Spleen (tissue), 11 donors: ENCODE data around the gene PPP1R27. TPM values are rescaled to one million over a fixed set of nuclear protein-coding genes. Genes with fewer than 3 reads are reported as not detected.

ENCODE experiments used
- DNase-seq: peaks from one replicate; pipeline ENCODE4 v3.0.0-alpha.2; 2020
- H3K27ac ChIP-seq, 8 donors: fragments of 200-600 bp; sonication (generic) in 7 of 8; 1 replicate in 4 of 8; 2 replicates in 4 of 8; pipeline versions ENCODE4 v1.5.0 to v1.8.0; 2016 to 2021; ENCODE audit warnings: inconsistent platforms in 4 of 8, mild to moderate bottlenecking in 4 of 8, moderate library complexity in 1 of 8
- H3K27me3 ChIP-seq, 7 donors: fragments of 200-600 bp; sonication (generic) in 6 of 7; replicated peaks in 1 of 7; 1 replicate in 4 of 7; 2 replicates in 3 of 7; pipeline versions ENCODE4 v1.5.0 to v1.8.0; 2016 to 2021; ENCODE audit warnings: inconsistent platforms in 3 of 7, mild to moderate bottlenecking in 1 of 7
- H3K36me3 ChIP-seq, 6 donors: fragments of 200-600 bp; sonication (generic) in 5 of 6; 1 replicate in 4 of 6; 2 replicates in 2 of 6; pipeline versions ENCODE4 v1.5.0 to v1.8.0; 2016 to 2021; ENCODE audit warnings: inconsistent platforms in 2 of 6
- H3K4me1 ChIP-seq, 6 donors: fragments of 200-600 bp; sonication (generic) in 5 of 6; 1 replicate in 3 of 6; 2 replicates in 3 of 6; pipeline versions ENCODE4 v1.5.0 to v1.8.0; 2016 to 2021; ENCODE audit warnings: inconsistent platforms in 3 of 6
- H3K4me3 ChIP-seq, 8 donors: fragments of 200-600 bp; sonication (generic) in 7 of 8; 1 replicate in 4 of 8; 2 replicates in 4 of 8; pipeline versions ENCODE4 v1.5.0 to v1.8.0; 2016 to 2021; ENCODE audit warnings: inconsistent platforms in 4 of 8, mild to moderate bottlenecking in 4 of 8, moderate library complexity in 2 of 8
- H3K9me3 ChIP-seq, 8 donors: fragments of 200-600 bp; sonication (generic) in 7 of 8; 1 replicate in 4 of 8; 2 replicates in 4 of 8; pipeline versions ENCODE4 v1.5.0 to v1.8.0; 2016 to 2021; ENCODE audit warnings: inconsistent platforms in 4 of 8
- POLR2A ChIP-seq, 3 donors: fragments of 450-650 bp; IDR thresholded peaks; one replicate each; pipeline ENCODE4 v1.5.1; 2017; ENCODE audit warnings: antibody characterized with exemption in 3 of 3, mild to moderate bottlenecking in 1 of 3
- POLR2AphosphoS5 ChIP-seq, 3 donors: sonication (generic); formaldehyde crosslinking; IDR thresholded peaks; one replicate each; pipeline ENCODE4 v1.5.1; 2017; ENCODE audit warnings: antibody characterized with exemption in 3 of 3
- WGBS, 5 donors: extraction: QIAGEN DNeasy Blood & Tissue Kit in 3 of 5; methylation state at CpG; one replicate each; pipeline versions ENCODE4 v1.1.5 to v1.1.7; 2013 to 2018; 5-methylcytosine and 5-hydroxymethylcytosine counted together
- intact Hi-C: fragments of 100-400 bp; cut with DNase I; formaldehyde crosslinking; loops from one replicate; pipeline ENCODE4 v1.15.0; 2023; ENCODE audit warnings: low total_unique reads
- polyA plus RNA-seq, 3 donors: library from polyadenylated mRNA; stranded (reverse); fragments of 200-250 nt; gene quantifications; one replicate each; pipeline ENCODE4 v1.2.1, GENCODE V29; 2013
- total RNA-seq, 7 donors: library from RNA; depleted of rRNA in 3 of 7; stranded (reverse); fragments of >200 nt in 3 of 7; fragmentation: NEBNext Ultra II Directional in 4 of 7; extraction: Animal tissue kit (Norgen Biotek cat#: 25700) in 4 of 7; gene quantifications; one replicate each; pipeline versions ENCODE4 v1.1.0 to v1.2.1, GENCODE V29; 2016 to 2021
- TF ChIP-seq, protein P1 (sequence below), 11 experiments: fragments of 200-600 bp in 7 of 11; fragments of 450-650 bp in 4 of 11; sonication (generic) in 4 of 11; IDR thresholded peaks in 8 of 11; conservative IDR thresholded peaks in 3 of 11; 1 replicate in 7 of 11; 2 replicates in 4 of 11; pipeline versions ENCODE4 v1.4.0 to v1.8.0; 2016 to 2021; ENCODE audit warnings: antibody characterized with exemption in 11 of 11, inconsistent platforms in 4 of 11, mild to moderate bottlenecking in 1 of 11
- donor health status: healthy with polysubstance abuse.
- donor health status: DM: no; HTN: no; CAD: no; lungs with moderate emphysema.
- donor health status: DM: no; HTN: no; CAD: no.
- donor health status: Bipolar disorder and iron deficiency.
- donor health status: healthy.
- donor health status: DM: no; HTN: no; CAD: no.
- donor health status: DM: yes; HTN: yes; CAD: no.

The PPP1R27 gene
- total and polyA plus RNA-seq, 10 donors = 0.09 to 0.39 TPM; not detected in 8

DNA sequence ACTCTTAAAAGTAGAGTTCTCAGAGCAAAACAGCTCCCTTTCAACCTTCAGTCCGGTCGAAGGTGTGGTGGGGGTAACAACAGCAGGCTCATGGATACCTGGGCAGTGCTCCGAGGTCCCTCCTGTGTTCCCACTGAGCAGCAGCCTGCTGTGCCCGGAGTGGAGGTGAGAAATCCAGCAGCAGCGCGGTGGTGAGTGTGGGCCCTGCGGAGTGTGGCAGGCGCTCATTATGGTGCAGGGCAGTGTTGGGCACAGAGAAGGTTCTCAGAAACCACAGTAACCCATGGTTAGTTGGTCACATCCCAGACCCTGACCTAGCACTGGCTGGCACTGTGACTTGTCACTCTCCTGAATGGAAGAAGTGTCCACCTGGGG lies 30.5 kb upstream of the PPP1R27 start:
- Histone ChIP-seq H3K4me1 (peaks cover 42 to 93% (median 76%) of the 10 kb centered on the region in 6 donors), H3K4me3 (no peak overlapping the region), H3K27ac (no peak overlapping the region), H3K36me3 (peaks cover 0 to 63% (median 24%) of the 10 kb centered on the region in 6 donors), H3K27me3 (no peaks in the 10 kb centered on the region), H3K9me3 (no peaks in the 10 kb centered on the region)
- intact Hi-C loops = no loop called here
- 94 to 97% (median 96%) methylated on average over 7 to 8 of the region's 8 CpGs for WGBS, 5 donors
- DNase-seq = no peak
- TF ChIP-seq POLR2A (IDR thresholded peaks at IDR 0.05) (no peak), POLR2AphosphoS5 (IDR thresholded peaks at IDR 0.05) (no peak)
- TF ChIP-seq, protein P1, sequence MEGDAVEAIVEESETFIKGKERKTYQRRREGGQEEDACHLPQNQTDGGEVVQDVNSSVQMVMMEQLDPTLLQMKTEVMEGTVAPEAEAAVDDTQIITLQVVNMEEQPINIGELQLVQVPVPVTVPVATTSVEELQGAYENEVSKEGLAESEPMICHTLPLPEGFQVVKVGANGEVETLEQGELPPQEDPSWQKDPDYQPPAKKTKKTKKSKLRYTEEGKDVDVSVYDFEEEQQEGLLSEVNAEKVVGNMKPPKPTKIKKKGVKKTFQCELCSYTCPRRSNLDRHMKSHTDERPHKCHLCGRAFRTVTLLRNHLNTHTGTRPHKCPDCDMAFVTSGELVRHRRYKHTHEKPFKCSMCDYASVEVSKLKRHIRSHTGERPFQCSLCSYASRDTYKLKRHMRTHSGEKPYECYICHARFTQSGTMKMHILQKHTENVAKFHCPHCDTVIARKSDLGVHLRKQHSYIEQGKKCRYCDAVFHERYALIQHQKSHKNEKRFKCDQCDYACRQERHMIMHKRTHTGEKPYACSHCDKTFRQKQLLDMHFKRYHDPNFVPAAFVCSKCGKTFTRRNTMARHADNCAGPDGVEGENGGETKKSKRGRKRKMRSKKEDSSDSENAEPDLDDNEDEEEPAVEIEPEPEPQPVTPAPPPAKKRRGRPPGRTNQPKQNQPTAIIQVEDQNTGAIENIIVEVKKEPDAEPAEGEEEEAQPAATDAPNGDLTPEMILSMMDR (IDR thresholded peaks at IDR 0.05 in 8 of 11, conservative IDR thresholded peaks at IDR 0.05 in 3 of 11) = no peak

DNA sequence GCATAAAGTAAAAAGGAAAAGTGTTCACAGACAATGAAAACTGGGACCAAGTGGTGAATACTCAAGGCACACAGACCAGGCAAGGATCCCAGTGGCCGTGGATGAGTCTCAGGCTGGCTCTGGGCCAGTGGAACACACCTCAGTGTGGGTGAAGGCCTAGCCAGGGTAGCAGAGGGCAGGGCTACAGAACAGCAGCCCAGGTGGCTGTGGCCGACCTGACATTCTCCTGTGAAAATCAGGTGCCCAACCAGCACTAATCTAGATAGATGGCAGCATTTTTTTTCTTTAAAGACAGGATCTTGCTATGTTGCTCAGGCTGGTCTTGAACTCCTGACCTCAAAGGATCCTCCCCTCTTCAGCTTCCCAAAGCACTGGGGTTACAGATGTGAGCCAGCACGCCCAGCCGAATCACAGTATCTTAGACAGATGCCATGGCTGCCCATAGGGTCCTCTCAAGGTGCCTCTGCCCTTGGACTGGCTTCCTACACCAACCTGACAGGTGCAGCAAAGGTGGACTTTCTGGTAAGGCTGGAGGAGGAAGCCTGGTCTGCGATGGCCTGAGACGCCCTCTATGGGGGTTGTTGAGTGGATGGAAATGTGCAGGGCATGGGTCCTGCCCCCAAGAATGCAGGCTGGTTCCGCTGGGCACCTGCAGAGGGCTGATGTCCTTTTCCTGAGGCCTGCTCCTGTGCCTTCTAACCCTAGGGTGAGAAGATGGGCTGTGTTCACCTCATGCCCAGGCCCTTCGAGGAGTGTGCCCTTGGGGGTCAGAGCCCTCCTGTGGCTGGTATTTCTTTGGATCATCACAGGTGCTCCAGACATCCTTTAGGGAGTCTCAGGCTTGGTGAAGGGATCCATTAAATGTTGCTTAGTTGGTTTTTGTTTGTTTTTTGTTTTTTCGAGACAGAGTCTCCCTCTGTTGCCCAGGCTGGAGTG lies 29.3 kb upstream of the PPP1R27 start:
- Histone ChIP-seq H3K4me3 (no peak overlapping the region), H3K27me3 (no peaks in the 10 kb centered on the region), H3K4me1 (peaks cover 38 to 90% (median 73%) of the 10 kb centered on the region in 6 donors), H3K27ac (peak overlapping the region in 3 of 8 donors; percentile 1 to 14 (median 10)), H3K9me3 (no peaks in the 10 kb centered on the region), H3K36me3 (peaks cover 0 to 53% (median 17%) of the 10 kb centered on the region in 6 donors)
- DNase-seq = no peak
- TF ChIP-seq POLR2A (IDR thresholded peaks at IDR 0.05) = no peak
- TF ChIP-seq, protein P1 (IDR thresholded peaks at IDR 0.05 in 8 of 11, conservative IDR thresholded peaks at IDR 0.05 in 3 of 11) = no peak
- no peak for TF ChIP-seq POLR2AphosphoS5 (IDR thresholded peaks at IDR 0.05)
- 73 to 89% (median 82%) methylated on average over 7 to 9 of the region's 9 CpGs for WGBS, 5 donors
- intact Hi-C loops = no loop called here

DNA sequence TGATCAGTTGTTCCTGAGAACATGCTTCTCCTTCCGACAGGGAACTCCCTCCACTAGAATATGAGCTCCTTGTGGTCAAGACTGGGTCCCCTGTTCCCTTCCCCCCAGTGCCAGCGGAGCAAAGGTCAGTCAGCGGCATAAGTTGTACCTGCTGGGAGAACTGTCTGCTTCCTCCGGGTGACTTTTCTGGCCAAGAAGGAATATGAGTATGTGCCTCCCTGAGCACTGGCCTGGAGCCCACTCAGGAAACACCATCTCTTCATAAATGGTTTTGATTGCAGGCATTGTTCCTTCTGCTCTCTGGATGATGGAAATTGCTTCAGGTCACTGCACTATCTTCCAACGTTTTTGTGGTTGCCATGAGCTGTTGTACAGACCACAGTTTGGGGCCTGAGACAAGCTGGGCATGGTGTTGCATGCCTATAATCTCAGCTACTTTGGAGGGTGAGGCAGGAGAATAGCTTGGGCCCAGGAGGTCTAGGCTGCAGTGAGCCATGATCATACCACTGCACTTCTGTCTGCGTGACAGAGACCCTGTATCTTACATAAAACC lies 28.3 kb upstream of the PPP1R27 start:
- H3K36me3 ChIP-seq = peaks cover 0 to 53% (median 17%) of the 10 kb centered on the region in 6 donors
- TF ChIP-seq POLR2A (IDR thresholded peaks at IDR 0.05) (no peak), POLR2AphosphoS5 (IDR thresholded peaks at IDR 0.05) (no peak)
- TF ChIP-seq, protein P1 (IDR thresholded peaks at IDR 0.05 in 8 of 11, conservative IDR thresholded peaks at IDR 0.05 in 3 of 11) = no peak
- no peak overlapping the region for H3K4me3 ChIP-seq
- 56 to 83% (median 59%) methylated on average over 6 of the region's 6 CpGs for WGBS, 5 donors
- peaks cover 39 to 90% (median 73%) of the 10 kb centered on the region in 6 donors for H3K4me1 ChIP-seq
- no peaks in the 10 kb centered on the region for H3K27me3 ChIP-seq
- intact Hi-C loops = no loop called here
- peak overlapping the region in 4 of 8 donors; percentile 1 to 14 (median 6) for H3K27ac ChIP-seq
- DNase-seq = no peak
- no peaks in the 10 kb centered on the region for H3K9me3 ChIP-seq
